Brain microvascular endothelial cell (primary cell): ENCODE results near the gene PLEK2.
"Not testable (repeated sequence)": the region's sequence is repeated elsewhere in the genome, so short reads cannot be mapped to it uniquely, and the experiment has no call there.

Experiments used
- DNase-seq: peaks from one replicate; pipeline ENCODE4 v3.0.0-alpha.2; 2020
- H3K27ac ChIP-seq: fragments of 250-450 bp; sonication (Bioruptor Pico); 2 replicates; pipeline ENCODE4 v1.5.1; 2020; ENCODE audit warnings: mild to moderate bottlenecking, moderate library complexity
- H3K27me3 ChIP-seq: fragments of 250-450 bp; sonication (Bioruptor Pico); replicated peaks from 2 replicates; pipeline ENCODE4 v1.5.1; 2020; ENCODE audit warnings: mild to moderate bottlenecking
- H3K36me3 ChIP-seq: fragments of 250-450 bp; sonication (Bioruptor Pico); replicated peaks from 2 replicates; pipeline ENCODE4 v1.5.1; 2020; ENCODE audit warnings: mild to moderate bottlenecking
- H3K4me3 ChIP-seq: 2 replicates; pipeline ENCODE4 v1.5.1; 2011; ENCODE audit warnings: low read depth, mild to moderate bottlenecking, control low read depth, low read length, moderate library complexity
- CTCF ChIP-seq: IDR thresholded peaks from 2 replicates; pipeline ENCODE4 v1.5.1; 2011; ENCODE audit warnings: low read depth, mild to moderate bottlenecking, moderate library complexity, low read length, control low read depth, inconsistent platforms; ENCODE audit errors: missing control alignments
- in situ Hi-C: cut with HindIII; loops from 2 replicates; pipeline ENCODE4 v1.10.0; 2017; ENCODE audit warnings: low sequenced_read_pairs, low pct_ligation_motif_present

PLEK2 gene

GRCh38 chr14:67352055-67352454 lies 59.9 kb downstream of the PLEK2 start:
- peaks cover 32% of the 10 kb centered on the region for H3K36me3 ChIP-seq
- no peak for TF ChIP-seq CTCF
- in situ Hi-C loops = no loop called here

GRCh38 chr14:67345583-67345982 lies 66.4 kb downstream of the PLEK2 start:
- no peak overlapping the region for H3K27ac ChIP-seq
- TF ChIP-seq CTCF = no peak
- no peaks in the 10 kb centered on the region for H3K27me3 ChIP-seq
- no peak overlapping the region for H3K4me3 ChIP-seq
- in situ Hi-C loops = no loop called here
- DNase-seq = no peak
- H3K36me3 ChIP-seq = peaks cover 57% of the 10 kb centered on the region

More at GRCh38 chr14:67352055-67352454, 59.9 kb downstream of the PLEK2 start:
- no peaks in the 10 kb centered on the region for H3K27me3 ChIP-seq
- no peak overlapping the region for H3K4me3 ChIP-seq
- H3K27ac ChIP-seq = no peak overlapping the region
- DNase-seq = no peak

GRCh38 chr14:67343601-67344230 lies 68.2 kb downstream of the PLEK2 start:
- TF ChIP-seq CTCF = no peak
- Histone ChIP-seq H3K27ac (no peak overlapping the region), H3K27me3 (no peaks in the 10 kb centered on the region), H3K4me3 (no peak overlapping the region), H3K36me3 (peaks cover 57% of the 10 kb centered on the region)
- DNase-seq = no peak
- in situ Hi-C loops = no loop called here

GRCh38 chr14:67341231-67341630 lies 70.7 kb downstream of the PLEK2 start:
- H3K4me3 ChIP-seq, H3K27ac ChIP-seq, H3K27me3 ChIP-seq, in situ Hi-C loops, DNase-seq: not testable (repeated sequence)
- peaks cover 57% of the 10 kb centered on the region for H3K36me3 ChIP-seq
